Neural progenitor cell (in vitro differentiated cells): Measurements from ENCODE around the gene CRK. TPM values are rescaled to one million over a fixed set of nuclear protein-coding genes. Genes with fewer than 3 reads are reported as not detected.
"Not testable (repeated sequence)": the region's sequence is repeated elsewhere in the genome, so short reads cannot be mapped to it uniquely, and the experiment has no call there.

Experiments used
- DNase-seq: peaks from one replicate; pipeline ENCODE4 v3.0.0-alpha.2; 2016; ENCODE audit warnings: low spot score
- H2AFZ ChIP-seq: fragments of 200-600 bp; sonication (generic); replicated peaks from 2 replicates; pipeline ENCODE4 v1.6.1; 2016; ENCODE audit warnings: antibody characterized with exemption
- H3F3A ChIP-seq: fragments of 200-600 bp; sonication (generic); 2 replicates; pipeline ENCODE4 v1.6.1; 2016; ENCODE audit warnings: antibody characterized with exemption, low read depth
- H3K27ac ChIP-seq: fragments of 200-600 bp; sonication (generic); 2 replicates; pipeline ENCODE4 v1.5.1; 2016; ENCODE audit warnings: mild to moderate bottlenecking
- H3K27me3 ChIP-seq: fragments of 200-600 bp; sonication (generic); 2 replicates; pipeline ENCODE4 v1.6.1; 2016; ENCODE audit warnings: mild to moderate bottlenecking, moderate library complexity
- H3K36me3 ChIP-seq: fragments of 200-600 bp; sonication (generic); 2 replicates; pipeline ENCODE4 v1.5.1; 2016
- H3K4me1 ChIP-seq: fragments of 200-600 bp; sonication (generic); 2 replicates; pipeline ENCODE4 v1.6.1; 2016; ENCODE audit warnings: mixed run types
- H3K4me2 ChIP-seq: fragments of 200-600 bp; sonication (generic); 2 replicates; pipeline ENCODE4 v1.6.1; 2016
- H3K4me3 ChIP-seq: fragments of 200-600 bp; sonication (generic); 2 replicates; pipeline ENCODE4 v1.5.1; 2016
- H3K79me2 ChIP-seq: fragments of 200-600 bp; sonication (generic); 2 replicates; pipeline ENCODE4 v1.6.1; 2016; ENCODE audit warnings: low read depth
- H3K9ac ChIP-seq: fragments of 200-600 bp; sonication (generic); 2 replicates; pipeline ENCODE4 v1.6.1; 2016
- H3K9me3 ChIP-seq: fragments of 200-600 bp; sonication (generic); 2 replicates; pipeline ENCODE4 v1.5.1; 2016; ENCODE audit warnings: low read depth
- H4K20me1 ChIP-seq: fragments of 200-600 bp; sonication (generic); 2 replicates; pipeline ENCODE4 v1.6.1; 2016; ENCODE audit warnings: low read depth
- H3K27ac Mint-ChIP-seq: 3 replicates; pipeline ENCODE4 v1.8.0; 2021; ENCODE audit warnings: mixed read lengths
- H3K27me3 Mint-ChIP-seq: 2 replicates; pipeline ENCODE4 v1.8.0; 2022; ENCODE audit warnings: low read depth, mild to moderate bottlenecking, inconsistent platforms, moderate library complexity, mixed read lengths; ENCODE audit not compliant: insufficient read depth
- H3K36me3 Mint-ChIP-seq: 3 replicates; pipeline ENCODE4 v1.8.0; 2021; ENCODE audit warnings: mixed read lengths
- H3K4me1 Mint-ChIP-seq: 3 replicates; pipeline ENCODE4 v1.8.0; 2021; ENCODE audit warnings: mixed read lengths
- H3K4me3 Mint-ChIP-seq: 3 replicates; pipeline ENCODE4 v1.8.0; 2021; ENCODE audit warnings: mild to moderate bottlenecking, moderate library complexity, mixed read lengths
- H3K9me3 Mint-ChIP-seq: 3 replicates; pipeline ENCODE4 v1.8.0; 2020; ENCODE audit warnings: mixed read lengths
- EZH2 ChIP-seq: fragments of 200-600 bp; sonication (generic); IDR thresholded peaks from 2 replicates; pipeline ENCODE4 v1.6.1; 2017; ENCODE audit warnings: antibody characterized with exemption, mild to moderate bottlenecking, moderate library complexity
- EZH2phosphoT487 ChIP-seq: fragments of 200-600 bp; sonication (generic); IDR thresholded peaks from 2 replicates; pipeline ENCODE4 v1.6.1; 2017; ENCODE audit warnings: antibody characterized with exemption
- total RNA-seq: library from RNA; depleted of rRNA; stranded (reverse); fragments of >200 nt; gene quantifications from 2 replicates; pipeline ENCODE4 v1.2.3, GENCODE V29; 2015; ENCODE audit warnings: low replicate concordance
- TF ChIP-seq, protein P1 (sequence below): fragments of 200-600 bp; sonication (generic); IDR thresholded peaks from 2 replicates; pipeline ENCODE4 v1.5.1; 2017; ENCODE audit warnings: antibody characterized with exemption, mild to moderate bottlenecking

Gene CRK
- total RNA-seq, 1 donor from 2014 or later = 59.6 TPM

- peaks cover 16% of the 10 kb centered on the region for H3F3A ChIP-seq
- H3K27ac Mint-ChIP-seq = no peak overlapping the region
- TF ChIP-seq EZH2 (no peak), EZH2phosphoT487 (no peak)
- TF ChIP-seq, protein P1, sequence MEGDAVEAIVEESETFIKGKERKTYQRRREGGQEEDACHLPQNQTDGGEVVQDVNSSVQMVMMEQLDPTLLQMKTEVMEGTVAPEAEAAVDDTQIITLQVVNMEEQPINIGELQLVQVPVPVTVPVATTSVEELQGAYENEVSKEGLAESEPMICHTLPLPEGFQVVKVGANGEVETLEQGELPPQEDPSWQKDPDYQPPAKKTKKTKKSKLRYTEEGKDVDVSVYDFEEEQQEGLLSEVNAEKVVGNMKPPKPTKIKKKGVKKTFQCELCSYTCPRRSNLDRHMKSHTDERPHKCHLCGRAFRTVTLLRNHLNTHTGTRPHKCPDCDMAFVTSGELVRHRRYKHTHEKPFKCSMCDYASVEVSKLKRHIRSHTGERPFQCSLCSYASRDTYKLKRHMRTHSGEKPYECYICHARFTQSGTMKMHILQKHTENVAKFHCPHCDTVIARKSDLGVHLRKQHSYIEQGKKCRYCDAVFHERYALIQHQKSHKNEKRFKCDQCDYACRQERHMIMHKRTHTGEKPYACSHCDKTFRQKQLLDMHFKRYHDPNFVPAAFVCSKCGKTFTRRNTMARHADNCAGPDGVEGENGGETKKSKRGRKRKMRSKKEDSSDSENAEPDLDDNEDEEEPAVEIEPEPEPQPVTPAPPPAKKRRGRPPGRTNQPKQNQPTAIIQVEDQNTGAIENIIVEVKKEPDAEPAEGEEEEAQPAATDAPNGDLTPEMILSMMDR = no peak
These were observed 64.5 kb downstream of the CRK start for GRCh38 chr17:1391577-1391976.

DNA sequence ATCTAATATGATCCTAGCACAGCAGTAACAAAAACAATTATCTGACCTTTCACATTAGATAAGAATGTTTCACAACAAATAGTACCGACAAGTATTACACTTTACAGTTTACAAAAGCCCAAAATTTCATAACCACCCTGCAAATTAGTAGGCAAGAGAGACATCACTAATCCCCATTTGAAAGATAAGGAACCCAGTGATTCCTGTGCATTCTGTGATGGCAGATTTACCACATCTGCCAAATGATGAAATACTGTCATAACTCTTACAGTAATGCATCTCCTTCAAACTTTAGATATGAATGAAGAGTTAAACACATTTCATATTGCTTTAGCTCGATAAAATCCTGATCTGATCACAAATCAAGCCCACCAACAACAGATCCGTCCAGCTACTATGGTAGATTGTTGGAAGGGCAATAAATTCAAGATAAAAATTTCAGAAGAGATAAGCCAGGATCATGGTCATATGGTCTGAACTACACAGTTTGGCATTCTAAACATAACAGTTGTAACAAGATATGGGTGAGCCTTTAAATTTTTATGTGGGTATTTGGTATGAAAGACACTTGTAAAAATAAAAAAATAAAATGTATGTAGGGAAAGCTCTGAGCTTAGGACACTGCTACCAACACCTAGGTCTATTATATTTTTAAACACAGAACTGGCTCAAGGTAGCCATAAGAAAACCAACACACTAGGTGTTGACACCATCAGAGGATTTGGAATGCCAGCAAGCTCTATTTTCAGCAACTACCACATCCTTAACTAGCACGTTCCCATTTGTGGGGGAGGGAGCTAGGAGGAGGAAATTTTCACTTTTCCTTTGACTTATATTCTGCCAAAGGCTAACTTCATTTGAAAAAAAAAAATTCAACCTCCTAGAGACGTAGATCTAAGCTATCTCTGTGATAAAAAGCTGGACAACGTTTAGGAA, 65.3 kb downstream of the CRK start:
- Histone ChIP-seq H3K4me1 (peaks cover 21% of the 10 kb centered on the region), H3K4me3 (no peak overlapping the region)
- peaks cover 3% of the 10 kb centered on the region for H3K9me3 Mint-ChIP-seq

More at GRCh38 chr17:1391577-1391976, 64.5 kb downstream of the CRK start:
- Mint-ChIP-seq H3K27me3 (peaks cover 3% of the 10 kb centered on the region), H3K36me3 (peaks cover 36% of the 10 kb centered on the region), H3K4me3 (no peak overlapping the region), H3K4me1 (peaks cover 24% of the 10 kb centered on the region), H3K9me3 (peaks cover 5% of the 10 kb centered on the region)
- Histone ChIP-seq H3K27ac (no peak overlapping the region), H3K9ac (no peak overlapping the region), H4K20me1 (peaks cover 100% of the 10 kb centered on the region), H3K4me2 (no peak overlapping the region), H3K36me3 (no peaks in the 10 kb centered on the region), H3K27me3 (no peaks in the 10 kb centered on the region), H3K4me1 (peaks cover 21% of the 10 kb centered on the region), H2AFZ (no peak overlapping the region), H3K9me3 (no peaks in the 10 kb centered on the region), H3K4me3 (no peak overlapping the region), H3K79me2 (peaks cover 100% of the 10 kb centered on the region)
- no peak for DNase-seq

GRCh38 chr17:1387490-1388227, 68.4 kb downstream of the CRK start:
- peaks cover 100% of the 10 kb centered on the region for H4K20me1 ChIP-seq

More for the DNA sequence above, 65.3 kb downstream of the CRK start:
- H3K36me3 ChIP-seq = no peaks in the 10 kb centered on the region
- peaks cover 100% of the 10 kb centered on the region for H3K79me2 ChIP-seq
- H3K4me2 ChIP-seq = no peak overlapping the region
- H2AFZ ChIP-seq = no peak overlapping the region
- H3K27me3 Mint-ChIP-seq = peaks cover 3% of the 10 kb centered on the region
- H3K9ac ChIP-seq = no peak overlapping the region
- peaks cover 32% of the 10 kb centered on the region for H3K36me3 Mint-ChIP-seq
- H3K4me1 Mint-ChIP-seq = peaks cover 24% of the 10 kb centered on the region
- H3K4me3 Mint-ChIP-seq = no peak overlapping the region
- peaks cover 25% of the 10 kb centered on the region for H3F3A ChIP-seq
- TF ChIP-seq EZH2 = no peak
- no peak for TF ChIP-seq EZH2phosphoT487
- TF ChIP-seq, protein P1 = no peak
- no peaks in the 10 kb centered on the region for H3K27me3 ChIP-seq
- H4K20me1 ChIP-seq = peaks cover 100% of the 10 kb centered on the region
- DNase-seq = no peak
- H3K9me3 ChIP-seq = no peaks in the 10 kb centered on the region
- H3K27ac Mint-ChIP-seq = no peak overlapping the region
- H3K27ac ChIP-seq = no peak overlapping the region

DNA sequence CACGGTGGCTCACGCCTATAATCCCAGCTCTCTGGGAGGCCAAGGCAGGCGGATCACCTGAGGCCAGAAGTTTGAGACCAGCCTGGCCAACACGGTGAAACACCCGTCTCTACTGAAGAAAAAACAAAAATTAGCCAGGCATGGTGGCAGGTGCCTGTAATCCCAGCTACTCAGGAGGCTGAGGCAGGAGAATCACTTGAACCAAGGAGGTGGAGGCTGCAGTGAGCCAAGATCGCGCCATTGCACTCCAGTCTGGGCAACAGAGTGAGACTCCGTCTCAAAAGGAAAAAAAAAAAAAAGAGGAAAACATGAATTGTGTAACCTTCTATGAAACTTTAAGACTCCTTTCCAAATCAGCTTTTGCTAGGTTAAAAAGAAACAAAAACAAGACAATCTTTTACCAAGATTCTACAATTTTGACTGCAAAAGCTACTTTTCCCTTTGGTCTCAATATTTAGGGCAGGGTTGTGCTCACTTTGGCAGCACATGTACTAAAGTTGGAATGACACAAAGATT, 69.3 kb downstream of the CRK start:
- not testable (repeated sequence) for H3K9me3 ChIP-seq, H3K36me3 ChIP-seq, DNase-seq, H2AFZ ChIP-seq, H3K9ac ChIP-seq, H3K4me3 ChIP-seq, H3K4me2 ChIP-seq, H3K27ac ChIP-seq, H3K27ac Mint-ChIP-seq, H3K27me3 ChIP-seq, H3K27me3 Mint-ChIP-seq, H3K9me3 Mint-ChIP-seq, H3K4me3 Mint-ChIP-seq, H3K4me1 ChIP-seq
- H3F3A ChIP-seq = peaks cover 36% of the 10 kb centered on the region
- H3K79me2 ChIP-seq = peaks cover 100% of the 10 kb centered on the region
- peaks cover 11% of the 10 kb centered on the region for H3K4me1 Mint-ChIP-seq
- H4K20me1 ChIP-seq = peaks cover 100% of the 10 kb centered on the region
- peaks cover 20% of the 10 kb centered on the region for H3K36me3 Mint-ChIP-seq

More at GRCh38 chr17:1387490-1388227, 68.4 kb downstream of the CRK start:
- H3K4me3 Mint-ChIP-seq, DNase-seq, H3K4me2 ChIP-seq, H3K36me3 ChIP-seq, H3K4me3 ChIP-seq, H3K27me3 ChIP-seq, H3K27ac ChIP-seq, H3K4me1 ChIP-seq, H3K9ac ChIP-seq, H3K27ac Mint-ChIP-seq, H3K9me3 ChIP-seq, H2AFZ ChIP-seq, H3K9me3 Mint-ChIP-seq, H3K27me3 Mint-ChIP-seq: not testable (repeated sequence)
- peaks cover 17% of the 10 kb centered on the region for H3K4me1 Mint-ChIP-seq
- Histone ChIP-seq H3K79me2 (peaks cover 100% of the 10 kb centered on the region), H3F3A (peaks cover 35% of the 10 kb centered on the region)
- peaks cover 26% of the 10 kb centered on the region for H3K36me3 Mint-ChIP-seq
